HepG2 (cell line): ENCODE results near the gene ZBTB7C. TPM values are rescaled to one million over a fixed set of nuclear protein-coding genes. Genes with fewer than 3 reads are reported as not detected.

ENCODE experiments used
- ATAC-seq: fragments of 200-7000 bp; cut with Tn5 transposase; 3 replicates; pipeline ENCODE4 v1.9.1; 2020; ENCODE audit warnings: mild to moderate bottlenecking, moderate library complexity
- BruUV-seq: library from RNA; stranded (reverse); fragments of 400-500 nt; replicated peaks from 2 replicates; lab custom pipeline; 2021; lab: Mats Ljungman, UMichigan
- CTCF ChIA-PET: fragments of 300-600 bp; formaldehyde crosslinking; extraction: SDS; loops from one replicate; lab custom pipeline; 2021; ENCODE audit warnings: low total read pairs, inconsistent platforms, low intra/inter-chr PET ratio; lab: Yijun Ruan, JAX
- POLR2A ChIA-PET: fragments of 350-600 bp; sonication (Branson Sonifier 250); formaldehyde crosslinking; loops from one replicate; lab custom pipeline; 2020; ENCODE audit warnings: antibody characterized with exemption, inconsistent platforms; lab: Yijun Ruan, JAX
- DNase-seq: peaks from one replicate; pipeline ENCODE4 v3.0.0-alpha.2; 2015; ENCODE audit warnings: low spot score
- FAIRE-seq: peaks from 3 replicates; lab custom pipeline; 2011; peaks lifted over from hg19 to GRCh38; lab: Jason Lieb, UNC
- H2AFZ ChIP-seq: one replicate; pipeline ENCODE4 v1.6.1; 2011; ENCODE audit warnings: low read length, inconsistent platforms
- H3K27ac ChIP-seq: fragments of 300-600 bp; 3 replicates; pipeline ENCODE4 v1.8.0; 2011; ENCODE audit warnings: mixed run types, mild to moderate bottlenecking, mixed read lengths, low read length, inconsistent platforms; ENCODE audit not compliant: insufficient read depth; ENCODE audit errors: extremely low read length
- H3K27me3 ChIP-seq, 2 experiments: fragments of 200-600 bp in 1 of 2; 2 replicates in 1 of 2; 3 replicates in 1 of 2; pipeline versions ENCODE4 v1.6.0 to v1.8.0; 2011; ENCODE audit warnings: low read length in 2 of 2, mild to moderate bottlenecking in 2 of 2, moderate library complexity in 2 of 2, inconsistent platforms in 1 of 2; ENCODE audit not compliant: insufficient read depth in 2 of 2, control insufficient read depth in 1 of 2
- H3K36me3 ChIP-seq, 2 experiments: fragments of 200-600 bp in 1 of 2; replicated peaks in 1 of 2; 2 replicates in 1 of 2; 3 replicates in 1 of 2; pipeline versions ENCODE4 v1.5.1 to v1.8.0; 2011; ENCODE audit warnings: low read length in 2 of 2, inconsistent platforms in 1 of 2; ENCODE audit not compliant: insufficient read depth in 2 of 2, control insufficient read depth in 1 of 2
- H3K4me1 ChIP-seq: 2 replicates; pipeline ENCODE4 v1.5.1; 2012; ENCODE audit warnings: low read length, inconsistent platforms; ENCODE audit not compliant: insufficient read depth
- H3K4me2 ChIP-seq: 2 replicates; pipeline ENCODE4 v1.6.0; 2011; ENCODE audit warnings: low read depth, low read length, inconsistent platforms
- H3K4me3 ChIP-seq, 3 experiments: fragments of 200-600 bp in 1 of 3; sonication (generic), shearing (Covaris generic) in 1 of 3; replicated peaks in 1 of 3; 2 replicates each; pipeline ENCODE4 v1.5.1; 2011 to 2016; ENCODE audit warnings: low read length in 3 of 3, inconsistent platforms in 2 of 3, low read depth in 2 of 3, mild to moderate bottlenecking in 2 of 3, control low read depth in 1 of 3, mixed read lengths in 1 of 3; ENCODE audit not compliant: insufficient read depth in 1 of 3
- H3K79me2 ChIP-seq: one replicate; pipeline ENCODE4 v1.6.1; 2011; ENCODE audit warnings: low read length, inconsistent platforms; ENCODE audit not compliant: insufficient read depth
- H3K9ac ChIP-seq: 2 replicates; pipeline ENCODE4 v1.6.0; 2011; ENCODE audit warnings: mild to moderate bottlenecking, low read depth, low read length, inconsistent platforms; ENCODE audit not compliant: insufficient read depth
- H3K9me3 ChIP-seq: 2 replicates; pipeline ENCODE4 v1.5.1; 2012; ENCODE audit warnings: mild to moderate bottlenecking, low read length
- H4K20me1 ChIP-seq: 2 replicates; pipeline ENCODE4 v1.6.0; 2011; ENCODE audit warnings: inconsistent platforms, mild to moderate bottlenecking, low read length, moderate library complexity; ENCODE audit not compliant: insufficient read depth
- FUBP1 ChIP-seq: sonication (generic); formaldehyde crosslinking; IDR thresholded peaks from 2 replicates; pipeline ENCODE4 v1.5.1; 2020; ENCODE audit warnings: missing genetic modification reagents, mild to moderate bottlenecking, borderline replicate concordance
- GABPB1 ChIP-seq: IDR thresholded peaks from 2 replicates; pipeline ENCODE4 v1.6.1; 2016; ENCODE audit warnings: mild to moderate bottlenecking, missing genetic modification reagents, moderate library complexity, missing compliant biosample characterization
- HNRNPL ChIP-seq: fragments of 200-400 bp; formaldehyde crosslinking; IDR thresholded peaks from 2 replicates; pipeline ENCODE4 v1.6.1; 2017; ENCODE audit warnings: mild to moderate bottlenecking, low read depth, low read length
- NFATC3 ChIP-seq: sonication (generic); formaldehyde crosslinking; IDR thresholded peaks from 2 replicates; pipeline ENCODE4 v1.5.1; 2020; ENCODE audit warnings: mild to moderate bottlenecking, missing genetic modification reagents
- NR2F2 ChIP-seq: IDR thresholded peaks from 2 replicates; pipeline ENCODE4 v1.6.1; 2012; ENCODE audit warnings: low read depth, inconsistent platforms, borderline replicate concordance
- PRPF4 ChIP-seq: fragments of 200-400 bp; formaldehyde crosslinking; IDR thresholded peaks from 2 replicates; pipeline ENCODE4 v1.6.1; 2016; ENCODE audit warnings: low read length, low read depth; ENCODE audit not compliant: poor library complexity, severe bottlenecking
- SALL1 ChIP-seq: sonication (generic); formaldehyde crosslinking; IDR thresholded peaks from 2 replicates; pipeline ENCODE4 v1.8.0; 2022; ENCODE audit warnings: mild to moderate bottlenecking, missing genetic modification reagents
- TBX2 ChIP-seq: sonication (generic); formaldehyde crosslinking; IDR thresholded peaks from 2 replicates; pipeline ENCODE4 v1.5.0; 2020; ENCODE audit warnings: missing genetic modification reagents, mild to moderate bottlenecking, borderline replicate concordance
- UBTF ChIP-seq: sonication (generic); formaldehyde crosslinking; IDR thresholded peaks from 2 replicates; pipeline ENCODE4 v1.4.0; 2020; ENCODE audit warnings: mild to moderate bottlenecking, missing genetic modification reagents
- ZNF253 ChIP-seq: sonication (generic); formaldehyde crosslinking; IDR thresholded peaks from 2 replicates; pipeline ENCODE4 v1.8.0; 2022; ENCODE audit warnings: mild to moderate bottlenecking, missing genetic modification reagents, borderline replicate concordance
- ZNF431 ChIP-seq: sonication (generic); formaldehyde crosslinking; IDR thresholded peaks from 2 replicates; pipeline ENCODE4 v1.9.0; 2022; ENCODE audit warnings: missing genetic modification reagents, low read depth, mild to moderate bottlenecking, borderline replicate concordance
- ZNF484 ChIP-seq: sonication (generic); formaldehyde crosslinking; IDR thresholded peaks from 2 replicates; pipeline ENCODE4 v1.5.1; 2020; ENCODE audit warnings: mild to moderate bottlenecking, low read depth, missing genetic modification reagents, borderline replicate concordance
- ZNF512B ChIP-seq: sonication (generic); formaldehyde crosslinking; IDR thresholded peaks from 2 replicates; pipeline ENCODE4 v1.5.1; 2020; ENCODE audit warnings: missing genetic modification reagents, mild to moderate bottlenecking, borderline replicate concordance
- ZNF720 ChIP-seq: sonication (generic); formaldehyde crosslinking; IDR thresholded peaks from 2 replicates; pipeline ENCODE4 v1.4.0; 2020; ENCODE audit warnings: missing genetic modification reagents
- ZNF776 ChIP-seq: sonication (generic); formaldehyde crosslinking; IDR thresholded peaks from 2 replicates; pipeline ENCODE4 v1.4.0; 2020; ENCODE audit warnings: mild to moderate bottlenecking, missing genetic modification reagents
- ZSCAN22 ChIP-seq: sonication (generic); formaldehyde crosslinking; IDR thresholded peaks from 2 replicates; pipeline ENCODE4 v1.4.0; 2020; ENCODE audit warnings: mild to moderate bottlenecking, missing genetic modification reagents
- ZUFSP ChIP-seq: sonication (generic); formaldehyde crosslinking; IDR thresholded peaks from 2 replicates; pipeline ENCODE4 v1.9.0; 2021; ENCODE audit warnings: missing genetic modification reagents, mild to moderate bottlenecking, borderline replicate concordance
- WGBS: methylation state at CpG from one replicate; pipeline ENCODE4 v1.1.6; 2017; ENCODE audit warnings: low lambda C conversion rate; 5-methylcytosine and 5-hydroxymethylcytosine counted together
- in situ Hi-C: cut with HindIII; loops from 2 replicates; pipeline ENCODE4 v1.10.0; 2017; ENCODE audit warnings: low pct_unique_long_range_greater_than_20kb; ENCODE audit not compliant: extremely low pct_ligation_motif_present
- intact Hi-C: fragments of 100-400 bp; cut with micrococcal nuclease; formaldehyde crosslinking; loops from one replicate; pipeline ENCODE4 v1.10.0; 2022; ENCODE audit not compliant: unreplicated experiment
- polyA plus RNA-seq, 8 experiments: library from polyadenylated mRNA; depleted of rRNA in 3 of 8; stranded (reverse) in 7 of 8; unstranded in 1 of 8; fragments of >200 nt; fragmentation: Illumina TruSeq in 4 of 8; extraction: Trizol in 4 of 8; gene quantifications; 2 replicates each; pipeline versions ENCODE4 v1.2.1 to v1.2.3, GENCODE V29; 2011 to 2016; ENCODE audit warnings: low read depth in 4 of 8, missing spikeins in 1 of 8, mixed read lengths in 1 of 8; ENCODE audit not compliant: insufficient read depth in 1 of 8
- total RNA-seq, 5 experiments: library from RNA; depleted of rRNA; stranded (reverse); fragments of >200 nt; fragmentation: Illumina TruSeq; extraction: Trizol; gene quantifications; 2 replicates each; pipeline ENCODE4 v1.2.3, GENCODE V29; 2016; ENCODE audit warnings: low read depth in 1 of 5

The ZBTB7C gene
- total and polyA plus RNA-seq, 2 of the 13 experiments (the other 11 are each of a cell fraction or from before 2014, with no cell fraction given) = 0.01 to 0.04 TPM

GRCh38 chr18:48392268-48392667 is 16.9 kb downstream of the ZBTB7C start:
- intact Hi-C loops = no loop called here
- Histone ChIP-seq H3K27me3 (peaks cover 0 to 35% of the 10 kb centered on the region in 2 experiments; a peak in 4 of 5 replicates), H3K9me3 (no peaks in the 10 kb centered on the region), H3K4me2 (no peak overlapping the region), H3K27ac (no peak overlapping the region), H4K20me1 (no peaks in the 10 kb centered on the region), H2AFZ (no peak overlapping the region), H3K79me2 (no peaks in the 10 kb centered on the region), H3K4me3 (no peak overlapping the region), H3K9ac (no peak overlapping the region), H3K36me3 (no peaks in the 10 kb centered on the region), H3K4me1 (no peaks in the 10 kb centered on the region)
- WGBS = 10% methylated on average over 1 of the region's 1 CpG
- POLR2A ChIA-PET = no interaction called here
- ATAC-seq = no peak
- TF ChIP-seq ZNF253 (CRISPR knock-in tag) (no peak), UBTF (CRISPR knock-in tag) (no peak), SALL1 (no peak), TBX2 (CRISPR knock-in tag) (no peak), ZNF776 (CRISPR knock-in tag) (no peak), GABPB1 (CRISPR knock-in tag) (no peak), ZNF484 (no peak), ZUFSP (CRISPR knock-in tag) (no peak), PRPF4 (no peak), NFATC3 (no peak), ZNF720 (CRISPR knock-in tag) (no peak), HNRNPL (no peak), ZNF431 (no peak), NR2F2 (no peak), ZNF512B (CRISPR knock-in tag) (no peak), FUBP1 (CRISPR knock-in tag) (no peak), ZSCAN22 (no peak)
- no peak for FAIRE-seq
- BruUV-seq = no TSS peak
- in situ Hi-C loops = no loop called here
- CTCF ChIA-PET = no interaction called here
- no peak for DNase-seq
